ENCODE results near the gene SPEM3. TPM values are rescaled to one million over a fixed set of nuclear protein-coding genes. Genes with fewer than 3 reads are reported as not detected.

Gene SPEM3
- polyA plus RNA-seq, 3 donors = not detected

DNA sequence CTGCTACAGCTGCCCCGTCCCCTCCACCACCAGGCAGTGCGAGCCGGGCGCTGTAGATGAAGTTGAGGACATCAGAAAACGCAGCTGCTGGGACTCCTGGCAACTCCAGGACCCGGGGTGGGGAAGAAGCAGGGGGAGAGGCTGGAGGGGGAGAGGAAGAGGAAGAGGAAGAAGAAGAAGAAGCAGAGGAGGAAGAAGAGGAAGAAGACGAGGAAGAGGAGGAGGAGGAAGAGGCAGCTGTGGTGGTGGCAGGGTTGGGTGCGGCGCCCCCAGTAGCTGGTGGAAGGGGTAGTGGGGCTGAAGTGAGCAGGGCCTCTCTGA, 37.6 kb downstream of the SPEM3 start:
- Mint-ChIP-seq H3K27me3 (ENCODE audit: low read depth in 3 of 3) (no peaks in the 10 kb centered on the region), H3K4me3 (peak overlapping the region; percentile 41 to 82), H3K36me3 (peaks cover 20 to 38% of the 10 kb centered on the region in 2 donors), H3K27ac (peak overlapping the region; percentile 88 to 97 (median 94)), H3K9me3 (no peaks in the 10 kb centered on the region), H3K4me1 (peaks cover 21% of the 10 kb centered on the region)
- Histone ChIP-seq H4K20me1 (ENCODE audit: insufficient read depth, low read length) (no peaks in the 10 kb centered on the region), H3K27ac (ENCODE audit: low read depth in 1 of 2, low read length in 2 of 2) (peak overlapping the region; percentile 80 to 85), H3K9me3 (replicated peaks in 1 of 2; ENCODE audit: control insufficient read depth in 1 of 2, insufficient read depth in 1 of 2, low read length in 2 of 2) (no peaks in the 10 kb centered on the region), H3K4me3 (replicated peaks in 1 of 3; ENCODE audit: low read depth in 2 of 3, low read length in 3 of 3) (peak overlapping the region in 1 of 3 experiments; percentile 46), H3K79me2 (ENCODE audit: insufficient read depth, low read length) (peaks cover 22% of the 10 kb centered on the region), H3K9ac (ENCODE audit: insufficient read depth, low read length, poor library complexity, severe bottlenecking) (peak overlapping the region; percentile 45), H3K4me2 (replicated peaks; ENCODE audit: extremely low read depth, low read length, poor library complexity, severe bottlenecking) (peak overlapping the region; percentile 63), H3K27me3 (ENCODE audit: control insufficient read depth in 2 of 2, insufficient read depth in 2 of 2, low read length in 2 of 2) (no peaks in the 10 kb centered on the region), H3K36me3 (replicated peaks in 1 of 2; ENCODE audit: control insufficient read depth in 1 of 2, insufficient read depth in 2 of 2, low read length in 2 of 2) (peaks cover 22 to 33% of the 10 kb centered on the region in 2 donors), H2AFZ (ENCODE audit: insufficient read depth, low read depth, low read length, poor library complexity, severe bottlenecking) (peak overlapping the region; percentile 62), H3K4me1 (ENCODE audit: control insufficient read depth in 1 of 2, insufficient read depth in 2 of 2, low read length in 2 of 2) (peaks cover 21 to 24% of the 10 kb centered on the region in 2 donors)
- intact Hi-C loops (cut with micrococcal nuclease) = loop anchor here in 1 of 2 donors (1.0 kb wide), 1 partner anchor 11 kb away; no protein-coding TSS in a partner anchor
- DNase-seq = peak in 2 of 3 donors; percentile 37 to 52
- TF ChIP-seq, protein P1, sequence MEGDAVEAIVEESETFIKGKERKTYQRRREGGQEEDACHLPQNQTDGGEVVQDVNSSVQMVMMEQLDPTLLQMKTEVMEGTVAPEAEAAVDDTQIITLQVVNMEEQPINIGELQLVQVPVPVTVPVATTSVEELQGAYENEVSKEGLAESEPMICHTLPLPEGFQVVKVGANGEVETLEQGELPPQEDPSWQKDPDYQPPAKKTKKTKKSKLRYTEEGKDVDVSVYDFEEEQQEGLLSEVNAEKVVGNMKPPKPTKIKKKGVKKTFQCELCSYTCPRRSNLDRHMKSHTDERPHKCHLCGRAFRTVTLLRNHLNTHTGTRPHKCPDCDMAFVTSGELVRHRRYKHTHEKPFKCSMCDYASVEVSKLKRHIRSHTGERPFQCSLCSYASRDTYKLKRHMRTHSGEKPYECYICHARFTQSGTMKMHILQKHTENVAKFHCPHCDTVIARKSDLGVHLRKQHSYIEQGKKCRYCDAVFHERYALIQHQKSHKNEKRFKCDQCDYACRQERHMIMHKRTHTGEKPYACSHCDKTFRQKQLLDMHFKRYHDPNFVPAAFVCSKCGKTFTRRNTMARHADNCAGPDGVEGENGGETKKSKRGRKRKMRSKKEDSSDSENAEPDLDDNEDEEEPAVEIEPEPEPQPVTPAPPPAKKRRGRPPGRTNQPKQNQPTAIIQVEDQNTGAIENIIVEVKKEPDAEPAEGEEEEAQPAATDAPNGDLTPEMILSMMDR (IDR thresholded peaks at IDR 0.05) = no peak
- 41% methylated on average over 5 of the region's 9 CpGs for WGBS (ENCODE audit: insufficient coverage)

DNA sequence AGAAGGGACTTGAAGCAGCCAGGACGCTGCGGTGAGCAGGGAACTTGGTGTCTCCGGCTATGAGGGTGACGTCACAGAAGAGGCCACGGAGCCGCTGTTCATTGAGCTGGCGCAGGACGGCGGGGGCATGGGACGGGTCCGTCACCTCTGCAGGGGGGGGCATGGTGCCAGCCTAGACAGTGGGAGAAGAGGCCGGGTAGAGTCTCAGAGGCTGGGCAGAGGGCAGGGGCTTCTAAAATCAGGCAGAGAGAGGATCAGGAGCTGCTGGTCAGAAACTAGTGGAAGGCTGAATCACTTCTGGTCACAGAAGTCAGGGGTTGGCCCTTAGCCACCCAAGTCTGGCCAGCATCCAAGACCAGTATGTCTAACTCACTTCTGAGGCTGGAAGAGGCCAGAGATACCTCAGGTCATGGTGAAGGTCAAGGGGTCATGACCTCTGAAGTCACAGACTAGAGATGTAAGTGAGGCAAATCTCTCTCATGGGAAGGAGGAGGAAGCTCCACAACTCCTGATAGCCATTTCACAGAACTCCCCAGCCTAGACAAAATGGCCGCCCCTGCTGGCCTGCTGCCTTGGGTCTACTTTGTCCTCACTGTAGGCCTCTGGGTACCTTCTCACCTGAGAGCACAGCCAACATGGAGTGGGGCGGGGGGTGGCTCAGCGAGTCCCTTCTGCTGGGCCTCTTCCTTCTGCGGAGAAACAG, 38.1 kb downstream of the SPEM3 start:
- TF ChIP-seq, protein P1 (IDR thresholded peaks at IDR 0.05) = no peak
- DNase-seq = peak; percentile 81 to 89 (median 87)
- peaks cover 22% of the 10 kb centered on the region for H3K4me1 Mint-ChIP-seq

More for the DNA sequence above, 38.1 kb downstream of the SPEM3 start:
- Mint-ChIP-seq H3K4me3 (peak overlapping the region; percentile 41 to 82), H3K36me3 (peaks cover 20 to 38% of the 10 kb centered on the region in 2 donors), H3K27me3 (ENCODE audit: low read depth in 3 of 3) (no peaks in the 10 kb centered on the region), H3K9me3 (no peaks in the 10 kb centered on the region), H3K27ac (peak overlapping the region; percentile 88 to 97 (median 94))
- Histone ChIP-seq H3K36me3 (replicated peaks in 1 of 2; ENCODE audit: control insufficient read depth in 1 of 2, insufficient read depth in 2 of 2, low read length in 2 of 2) (peaks cover 22 to 33% of the 10 kb centered on the region in 2 donors), H3K4me3 (replicated peaks in 1 of 3; ENCODE audit: low read depth in 2 of 3, low read length in 3 of 3) (peak overlapping the region in 1 of 3 experiments; percentile 46), H2AFZ (ENCODE audit: insufficient read depth, low read depth, low read length, poor library complexity, severe bottlenecking) (peak overlapping the region; percentile 62), H3K4me2 (replicated peaks; ENCODE audit: extremely low read depth, low read length, poor library complexity, severe bottlenecking) (peak overlapping the region; percentile 63), H3K27ac (ENCODE audit: low read depth in 1 of 2, low read length in 2 of 2) (peak overlapping the region; percentile 80 to 85), H4K20me1 (ENCODE audit: insufficient read depth, low read length) (no peaks in the 10 kb centered on the region), H3K79me2 (ENCODE audit: insufficient read depth, low read length) (peaks cover 22% of the 10 kb centered on the region), H3K9me3 (replicated peaks in 1 of 2; ENCODE audit: control insufficient read depth in 1 of 2, insufficient read depth in 1 of 2, low read length in 2 of 2) (no peaks in the 10 kb centered on the region), H3K4me1 (ENCODE audit: control insufficient read depth in 1 of 2, insufficient read depth in 2 of 2, low read length in 2 of 2) (peaks cover 21 to 26% of the 10 kb centered on the region in 2 donors), H3K9ac (ENCODE audit: insufficient read depth, low read length, poor library complexity, severe bottlenecking) (peak overlapping the region; percentile 45), H3K27me3 (ENCODE audit: control insufficient read depth in 2 of 2, insufficient read depth in 2 of 2, low read length in 2 of 2) (no peaks in the 10 kb centered on the region)
- intact Hi-C loops (cut with micrococcal nuclease) = loop anchor here in 1 of 2 donors (1.0 kb wide), 1 partner anchor 11 kb away; no protein-coding TSS in a partner anchor
- 43% methylated on average over 14 of the region's 16 CpGs for WGBS (ENCODE audit: insufficient coverage)
